ENCODE results near the gene STK4.
A peak's percentile ranks its signal among the peaks of the same experiment; 100 is the strongest.

STK4 gene

GRCh38 chr20:45072066-45072465, 105.8 kb downstream of the STK4 start:
- H3K27ac ChIP-seq: no peak overlapping the region
- DNase-seq (ENCODE audit: low read depth, low spot score): no peak

- no peak for DNase-seq (ENCODE audit: low read depth, low spot score)
- H3K27ac ChIP-seq: no peak overlapping the region
These were observed 106.9 kb downstream of the STK4 start for GRCh38 chr20:45073221-45073620.

- no peak for DNase-seq (ENCODE audit: low read depth, low spot score)
- H3K27ac ChIP-seq: no peak overlapping the region
These were observed 111.2 kb downstream of the STK4 start for GRCh38 chr20:45077559-45077958.

GRCh38 chr20:45080867-45081624, 114.7 kb downstream of the STK4 start:
- no peak for DNase-seq (ENCODE audit: low read depth, low spot score)
- H3K27ac ChIP-seq: no peak overlapping the region

GRCh38 chr20:45082468-45082867, 116.2 kb downstream of the STK4 start:
- no peak for DNase-seq (ENCODE audit: low read depth, low spot score)

GRCh38 chr20:45083127-45083526, 116.8 kb downstream of the STK4 start:
- no peak overlapping the region for H3K27ac ChIP-seq
- no peak for DNase-seq (ENCODE audit: low read depth, low spot score)

More at GRCh38 chr20:45082468-45082867, 116.2 kb downstream of the STK4 start:
- H3K27ac ChIP-seq: no peak overlapping the region

- no peak overlapping the region for H3K27ac ChIP-seq
These were observed 119.0 kb downstream of the STK4 start for GRCh38 chr20:45085289-45085688.

GRCh38 chr20:45085867-45086266, 119.6 kb downstream of the STK4 start:
- no peak overlapping the region for H3K27ac ChIP-seq
- DNase-seq (ENCODE audit: low read depth, low spot score): no peak

More at GRCh38 chr20:45085289-45085688, 119.0 kb downstream of the STK4 start:
- no peak for DNase-seq (ENCODE audit: low read depth, low spot score)

GRCh38 chr20:45087097-45087790, 120.9 kb downstream of the STK4 start:
- no peak for DNase-seq (ENCODE audit: low read depth, low spot score)
- H3K27ac ChIP-seq: peak overlapping the region; percentile 95

- DNase-seq (ENCODE audit: low read depth, low spot score): no peak
- H3K27ac ChIP-seq: peak overlapping the region; percentile 95
These were observed 121.5 kb downstream of the STK4 start for GRCh38 chr20:45087814-45088213.

- peak; percentile 33 for DNase-seq (ENCODE audit: low read depth, low spot score)
- H3K27ac ChIP-seq: peak overlapping the region; percentile 95
These were observed 121.9 kb downstream of the STK4 start for GRCh38 chr20:45088247-45088646.

- peak overlapping the region; percentile 12 for H3K27ac ChIP-seq
- DNase-seq (ENCODE audit: low read depth, low spot score): no peak
These were observed 124.2 kb downstream of the STK4 start for GRCh38 chr20:45090481-45090880.

GRCh38 chr20:45091366-45091765, 125.1 kb downstream of the STK4 start:
- DNase-seq (ENCODE audit: low read depth, low spot score): no peak
- no peak overlapping the region for H3K27ac ChIP-seq

- no peak overlapping the region for H3K27ac ChIP-seq
- no peak for DNase-seq (ENCODE audit: low read depth, low spot score)
These were observed 126.6 kb downstream of the STK4 start for GRCh38 chr20:45092898-45093297.

GRCh38 chr20:45094201-45094600, 127.9 kb downstream of the STK4 start:
- no peak overlapping the region for H3K27ac ChIP-seq
- DNase-seq (ENCODE audit: low read depth, low spot score): no peak

GRCh38 chr20:45094864-45095574, 128.7 kb downstream of the STK4 start:
- no peak overlapping the region for H3K27ac ChIP-seq
- DNase-seq (ENCODE audit: low read depth, low spot score): no peak

GRCh38 chr20:45095805-45096238, 129.5 kb downstream of the STK4 start:
- H3K27ac ChIP-seq: no peak overlapping the region
- no peak for DNase-seq (ENCODE audit: low read depth, low spot score)

- H3K27ac ChIP-seq: no peak overlapping the region
- no peak for DNase-seq (ENCODE audit: low read depth, low spot score)
These were observed 130.5 kb downstream of the STK4 start for GRCh38 chr20:45096781-45097180.

- no peak overlapping the region for H3K27ac ChIP-seq
- no peak for DNase-seq (ENCODE audit: low read depth, low spot score)
These were observed 131.3 kb downstream of the STK4 start for GRCh38 chr20:45097485-45098102.

GRCh38 chr20:45098103-45098773, 131.9 kb downstream of the STK4 start:
- no peak overlapping the region for H3K27ac ChIP-seq
- DNase-seq (ENCODE audit: low read depth, low spot score): no peak
